ENCODE measurements around the gene CBR1. TPM values are rescaled to one million over a fixed set of nuclear protein-coding genes. Genes with fewer than 3 reads are reported as not detected.
A peak's percentile ranks its signal among the peaks of the same experiment; 100 is the strongest.

CBR1 gene
- polyA plus RNA-seq, 3 donors = 36.9 to 114 (median 100) TPM

- H3K36me3 ChIP-seq (replicated peaks in 1 of 2; ENCODE audit: control insufficient read depth in 1 of 2, insufficient read depth in 2 of 2, low read length in 2 of 2) = peaks cover 28 to 52% of the 10 kb centered on the region in 2 donors
- 71% methylated on average over 6 of the region's 16 CpGs for WGBS (ENCODE audit: insufficient coverage)
- TF ChIP-seq CTCF (IDR thresholded peaks at IDR 0.05) = no peak
- no peaks in the 10 kb centered on the region for H4K20me1 ChIP-seq (ENCODE audit: insufficient read depth, low read length)
- H3K79me2 ChIP-seq (ENCODE audit: insufficient read depth, low read length) = no peaks in the 10 kb centered on the region
- no peak overlapping the region for H2AFZ ChIP-seq (ENCODE audit: insufficient read depth, low read depth, low read length, poor library complexity, severe bottlenecking)
- no peaks in the 10 kb centered on the region for H3K27me3 ChIP-seq (ENCODE audit: control insufficient read depth in 2 of 2, insufficient read depth in 2 of 2, low read length in 2 of 2)
- Mint-ChIP-seq H3K27me3 (ENCODE audit: low read depth in 3 of 3) (peaks cover 0 to 7% (median 0%) of the 10 kb centered on the region in 3 donors), H3K4me3 (no peak overlapping the region), H3K27ac (no peak overlapping the region), H3K36me3 (peaks cover 47 to 51% of the 10 kb centered on the region in 2 donors), H3K9me3 (peaks cover 0 to 3% (median 0%) of the 10 kb centered on the region in 7 donors), H3K4me1 (no peaks in the 10 kb centered on the region)
- DNase-seq = no peak
- H3K9ac ChIP-seq (ENCODE audit: insufficient read depth, low read length, poor library complexity, severe bottlenecking) = no peak overlapping the region
- intact Hi-C loops (cut with micrococcal nuclease) = no loop called here
- H3K9me3 ChIP-seq (replicated peaks in 1 of 2; ENCODE audit: control insufficient read depth in 1 of 2, insufficient read depth in 1 of 2, low read length in 2 of 2) = no peaks in the 10 kb centered on the region
- no peaks in the 10 kb centered on the region for H3K4me1 ChIP-seq (ENCODE audit: control insufficient read depth in 1 of 2, insufficient read depth in 2 of 2, low read length in 2 of 2)
- no peak overlapping the region for H3K27ac ChIP-seq (ENCODE audit: low read depth in 1 of 2, low read length in 2 of 2)
- H3K4me2 ChIP-seq (replicated peaks; ENCODE audit: extremely low read depth, low read length, poor library complexity, severe bottlenecking) = no peak overlapping the region
- H3K4me3 ChIP-seq (replicated peaks in 1 of 3; ENCODE audit: low read depth in 2 of 3, low read length in 3 of 3) = no peak overlapping the region
Observed at GRCh38 chr21:36034211-36034913, 35.5 kb upstream of the CBR1 start.

- TF ChIP-seq CTCF (IDR thresholded peaks at IDR 0.05) = no peak
- Histone ChIP-seq H3K4me2 (replicated peaks; ENCODE audit: extremely low read depth, low read length, poor library complexity, severe bottlenecking) (no peak overlapping the region), H3K4me3 (replicated peaks in 1 of 3; ENCODE audit: low read depth in 2 of 3, low read length in 3 of 3) (no peak overlapping the region), H3K27me3 (ENCODE audit: control insufficient read depth in 2 of 2, insufficient read depth in 2 of 2, low read length in 2 of 2) (no peaks in the 10 kb centered on the region), H4K20me1 (ENCODE audit: insufficient read depth, low read length) (no peaks in the 10 kb centered on the region), H3K27ac (ENCODE audit: low read depth in 1 of 2, low read length in 2 of 2) (no peak overlapping the region), H2AFZ (ENCODE audit: insufficient read depth, low read depth, low read length, poor library complexity, severe bottlenecking) (no peak overlapping the region), H3K9me3 (replicated peaks in 1 of 2; ENCODE audit: control insufficient read depth in 1 of 2, insufficient read depth in 1 of 2, low read length in 2 of 2) (no peaks in the 10 kb centered on the region), H3K9ac (ENCODE audit: insufficient read depth, low read length, poor library complexity, severe bottlenecking) (no peak overlapping the region), H3K4me1 (ENCODE audit: control insufficient read depth in 1 of 2, insufficient read depth in 2 of 2, low read length in 2 of 2) (no peaks in the 10 kb centered on the region), H3K36me3 (replicated peaks in 1 of 2; ENCODE audit: control insufficient read depth in 1 of 2, insufficient read depth in 2 of 2, low read length in 2 of 2) (peaks cover 28 to 62% of the 10 kb centered on the region in 2 donors), H3K79me2 (ENCODE audit: insufficient read depth, low read length) (no peaks in the 10 kb centered on the region)
- DNase-seq = no peak
- peaks cover 0 to 3% (median 0%) of the 10 kb centered on the region in 3 donors for H3K27me3 Mint-ChIP-seq (ENCODE audit: low read depth in 3 of 3)
- peaks cover 55 to 59% of the 10 kb centered on the region in 2 donors for H3K36me3 Mint-ChIP-seq
- no peak overlapping the region for H3K4me3 Mint-ChIP-seq
- 90% methylated on average over 9 of the region's 10 CpGs for WGBS (ENCODE audit: insufficient coverage)
- intact Hi-C loops (cut with micrococcal nuclease) = no loop called here
- no peaks in the 10 kb centered on the region for H3K4me1 Mint-ChIP-seq
- H3K9me3 Mint-ChIP-seq = peaks cover 0 to 3% (median 0%) of the 10 kb centered on the region in 7 donors
- peak overlapping the region in 2 of 7 donors; percentile 7 to 26 for H3K27ac Mint-ChIP-seq
Observed at GRCh38 chr21:36035381-36035791, 34.4 kb upstream of the CBR1 start.
